CD4-positive, alpha-beta T cell treated with Interferon alpha-2 for 1 hour (primary cell): ENCODE measurements around the gene EIF5A.
"Not testable (repeated sequence)": the region's sequence is repeated elsewhere in the genome, so short reads cannot be mapped to it uniquely, and the experiment has no call there.

ENCODE experiments used
- DNase-seq, 2 donors: peaks; one replicate each; pipeline ENCODE4 v3.0.0-alpha.2; 2020 to 2022

The EIF5A gene

DNA sequence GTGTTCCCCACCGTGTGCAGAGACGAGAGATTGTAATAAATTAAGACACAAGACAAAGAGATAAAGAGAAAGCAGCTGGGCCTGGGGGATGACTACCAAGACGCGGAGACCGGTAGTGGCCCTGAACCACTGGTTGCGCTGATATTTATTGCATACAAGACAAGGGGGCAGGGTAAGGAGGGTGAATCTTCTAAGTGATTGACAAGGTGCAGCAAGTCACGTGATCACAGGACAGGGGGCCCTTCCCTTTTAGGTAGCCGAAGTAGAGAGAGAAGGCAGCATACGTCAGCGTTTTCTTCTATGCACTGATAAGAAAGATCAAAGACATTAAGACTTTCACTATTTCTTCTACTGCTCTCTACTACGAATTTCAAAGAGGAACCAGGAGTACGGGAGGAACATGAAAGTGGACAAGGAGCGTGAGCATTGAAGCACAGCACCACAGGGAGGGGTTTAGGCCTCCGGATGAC, 25.2 kb downstream of the EIF5A start:
- peak; percentile 43 to 72 for DNase-seq

DNA sequence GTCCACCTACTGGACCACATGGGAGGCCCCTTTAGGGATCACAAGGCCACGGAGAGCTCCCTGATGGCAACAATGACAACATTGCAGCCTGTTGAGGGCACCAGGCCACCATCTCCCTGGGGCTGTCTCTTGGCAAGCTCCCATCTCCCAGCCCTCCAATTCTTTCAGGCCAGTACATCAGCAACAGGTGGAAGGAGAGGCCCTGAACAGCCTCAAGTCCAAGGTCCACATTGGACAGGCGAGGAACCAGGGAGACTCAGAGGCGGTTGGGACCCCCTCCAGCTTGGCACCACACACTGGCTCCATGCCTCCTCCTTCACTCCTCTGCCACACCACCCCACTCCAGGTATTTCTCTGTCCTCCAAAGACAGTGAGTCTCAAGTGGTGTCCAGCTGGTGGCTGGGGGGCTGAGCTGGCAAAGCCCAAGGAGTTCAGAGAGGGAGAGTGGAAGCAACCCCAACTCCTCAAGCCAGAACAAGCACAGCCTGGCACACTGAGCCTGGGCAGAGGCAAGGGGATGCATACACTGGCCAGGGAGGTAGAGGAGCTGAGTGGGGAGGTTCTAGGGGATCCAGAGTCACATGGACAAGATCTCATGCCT, 27.6 kb downstream of the EIF5A start:
- no peak for DNase-seq

DNA sequence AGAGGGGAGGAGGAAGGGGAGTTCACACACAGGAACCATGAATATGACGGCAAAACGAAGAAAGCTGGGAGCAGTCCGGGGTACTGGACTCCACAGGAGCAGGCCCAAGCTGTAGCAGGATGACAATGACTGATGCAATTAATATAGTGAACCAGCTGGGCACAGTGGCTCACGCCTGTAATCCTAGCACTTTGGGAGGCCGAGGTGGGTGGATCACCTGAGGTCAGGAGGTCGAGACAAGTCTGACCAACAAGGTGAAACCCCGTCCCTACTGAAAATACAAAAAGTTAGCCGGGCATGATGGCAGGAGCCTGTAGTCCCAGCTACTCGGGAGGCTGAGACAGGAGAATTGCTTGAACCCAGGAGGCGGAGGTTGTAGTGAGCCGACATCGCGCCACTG, 28.3 kb downstream of the EIF5A start:
- not testable (repeated sequence) for DNase-seq

DNA sequence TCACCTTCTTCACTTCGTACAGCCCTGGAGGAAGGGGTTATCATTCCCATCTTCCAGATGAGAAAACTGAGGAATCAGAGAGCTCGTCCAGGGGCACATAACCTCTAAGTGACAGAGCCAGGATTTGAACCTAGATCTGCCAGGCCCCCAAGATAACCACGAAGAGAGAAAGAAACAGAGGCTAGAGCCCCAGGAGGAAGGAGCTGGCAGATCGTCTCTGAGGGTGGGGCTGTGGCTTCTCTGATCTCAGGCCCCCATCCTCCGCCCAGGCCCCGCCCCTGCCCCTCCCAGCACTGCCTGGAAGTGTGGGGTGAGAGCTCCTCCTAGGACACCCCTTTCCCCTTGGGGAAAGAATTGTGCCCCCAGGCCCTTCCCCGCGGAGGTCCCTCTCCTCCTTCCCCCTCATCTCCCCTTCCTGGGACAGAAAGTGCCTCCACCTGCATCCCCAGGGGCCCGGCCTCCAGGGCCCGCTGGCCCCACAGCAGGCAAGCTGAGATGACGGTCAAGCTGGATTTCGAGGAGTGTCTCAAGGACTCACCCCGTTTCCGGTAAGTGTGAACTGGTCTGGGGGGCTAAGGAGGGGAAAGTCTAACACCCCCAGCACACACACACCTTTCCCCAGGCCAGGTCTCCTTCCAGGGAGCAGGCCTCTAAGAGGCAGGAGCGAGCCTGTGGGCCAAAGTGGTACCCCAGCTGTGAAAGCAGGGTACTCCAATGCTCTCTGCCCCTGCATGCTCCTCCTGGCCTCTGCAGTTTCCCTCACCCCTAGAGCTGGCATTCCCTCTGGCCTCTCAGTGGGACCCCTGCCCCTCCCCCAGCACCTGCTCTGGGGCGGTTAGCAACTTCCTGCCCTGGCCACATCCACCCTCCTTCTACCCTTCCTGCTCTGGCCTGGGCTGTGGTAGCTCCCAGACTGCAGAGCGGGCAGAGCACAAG, 29.1 kb downstream of the EIF5A start, which contains the start of gene ACAP1:
ACAP1 (plus strand) TSS at position 290 of the 936 bp plus-strand sequence; CDS start at position 496, 206 bp downstream.
- DNase-seq: peak; percentile 82 to 89

DNA sequence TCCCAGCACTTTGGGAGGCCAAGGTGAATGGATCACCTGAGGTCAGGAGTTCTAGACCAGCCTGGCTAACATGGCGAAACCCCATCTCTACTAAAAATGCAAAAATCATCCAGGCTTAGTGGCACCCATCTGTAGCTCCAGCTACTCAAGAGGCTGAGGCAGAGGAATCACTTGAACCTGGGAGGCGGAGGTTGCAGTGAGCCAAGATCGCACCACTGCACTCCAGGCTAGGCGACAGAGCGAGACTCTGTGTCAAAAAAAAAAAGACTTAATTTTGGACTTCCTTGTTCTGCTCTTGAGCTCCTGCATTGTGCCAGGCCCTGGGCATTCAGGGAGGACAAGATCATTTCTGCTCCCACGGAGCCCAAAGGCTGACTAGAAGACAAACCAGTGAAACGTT, 30.2 kb downstream of the EIF5A start:
- not testable (repeated sequence) for DNase-seq

DNA sequence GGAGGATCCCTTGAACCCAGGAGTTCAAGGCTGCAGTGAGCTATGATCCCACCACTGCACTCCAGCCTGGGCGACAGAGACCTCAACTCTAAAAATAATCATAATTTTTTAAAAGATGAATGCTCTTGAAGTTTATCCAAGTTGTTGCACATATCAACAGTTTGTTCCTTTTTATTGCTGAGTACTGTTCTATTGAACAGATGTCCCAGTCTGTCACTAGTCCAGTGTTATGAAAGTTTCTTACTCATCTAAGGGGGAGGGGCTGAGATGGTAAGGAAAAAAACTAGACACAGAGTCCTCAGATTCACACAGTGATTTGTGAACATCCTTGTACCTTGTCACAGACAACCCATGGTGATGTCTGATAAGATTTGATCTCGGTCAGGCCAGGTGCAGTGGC, 32.8 kb downstream of the EIF5A start:
- DNase-seq: no peak

DNA sequence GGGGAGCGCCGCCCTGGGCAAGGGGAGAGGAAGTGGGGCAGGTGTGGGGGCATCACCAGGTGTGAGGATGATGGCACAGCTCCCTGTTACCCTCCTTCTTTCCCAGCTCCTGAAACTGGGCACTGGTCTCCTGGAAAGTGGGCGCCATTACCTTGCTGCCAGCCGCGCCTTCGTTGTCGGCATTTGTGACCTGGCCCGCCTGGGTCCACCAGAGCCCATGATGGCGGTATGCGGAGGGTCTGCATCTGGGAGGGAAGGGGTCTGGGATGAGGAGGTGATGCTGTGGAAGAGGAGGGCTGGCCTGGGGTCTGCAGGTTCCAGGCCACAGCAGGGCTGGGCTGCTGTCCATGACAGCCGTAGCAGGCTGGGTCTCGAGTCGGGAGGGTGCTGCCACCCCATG, 34.4 kb downstream of the EIF5A start:
- no peak for DNase-seq

DNA sequence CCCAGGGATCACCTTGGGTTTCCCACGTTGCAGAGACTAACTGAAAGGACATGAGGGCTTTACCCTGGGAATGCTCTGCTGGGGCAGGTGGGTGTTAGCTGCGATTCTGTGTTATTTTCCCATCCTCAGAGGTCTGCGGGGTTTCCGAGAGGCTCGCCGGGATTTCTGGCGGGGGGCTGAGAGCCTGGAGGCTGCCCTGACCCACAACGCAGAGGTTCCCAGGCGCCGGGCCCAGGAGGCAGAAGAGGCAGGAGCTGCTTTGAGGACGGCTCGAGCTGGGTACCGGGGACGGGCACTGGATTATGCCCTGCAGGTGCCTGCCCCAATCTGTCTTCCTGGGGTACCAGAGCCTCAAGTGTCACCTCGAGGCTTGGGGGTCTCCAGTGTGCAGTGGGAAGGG, 35.8 kb downstream of the EIF5A start:
- DNase-seq: no peak

DNA sequence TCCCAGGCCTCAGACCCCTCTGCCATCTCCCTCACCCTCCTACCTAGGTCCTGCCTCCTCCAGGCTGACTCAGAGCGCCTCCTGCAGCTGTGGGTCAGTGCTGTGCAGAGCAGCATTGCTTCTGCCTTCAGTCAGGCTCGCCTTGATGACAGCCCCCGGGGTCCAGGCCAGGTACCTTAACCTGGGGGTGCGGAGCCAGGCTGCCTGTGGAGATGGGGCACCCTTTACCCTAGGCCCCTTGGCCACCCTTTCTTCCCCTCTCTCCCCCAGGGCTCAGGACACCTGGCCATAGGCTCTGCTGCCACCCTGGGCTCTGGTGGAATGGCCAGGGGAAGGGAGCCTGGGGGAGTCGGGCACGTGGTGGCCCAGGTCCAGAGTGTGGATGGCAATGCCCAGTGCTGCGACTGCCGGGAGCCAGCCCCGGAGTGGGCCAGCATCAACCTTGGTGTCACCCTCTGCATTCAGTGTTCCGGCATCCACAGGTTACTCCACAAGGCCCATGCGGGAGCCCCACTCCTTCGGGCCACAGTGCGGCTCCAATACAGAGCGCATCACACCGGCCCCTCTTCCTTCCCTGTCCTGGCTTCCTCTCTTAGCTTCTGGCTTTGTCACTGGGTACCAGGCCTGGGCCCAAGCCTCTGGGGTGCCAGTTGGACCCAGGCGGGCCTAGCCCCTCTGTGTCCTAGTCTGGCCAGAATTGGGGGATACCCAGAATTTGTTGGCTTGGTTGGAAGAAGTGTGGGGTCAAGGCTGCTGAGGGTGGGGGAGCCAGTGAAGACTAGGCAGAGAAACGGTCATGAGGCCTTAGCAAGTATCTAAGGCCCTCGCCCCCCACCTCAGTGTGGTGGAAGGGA, 39.6 kb downstream of the EIF5A start:
- no peak for DNase-seq

DNA sequence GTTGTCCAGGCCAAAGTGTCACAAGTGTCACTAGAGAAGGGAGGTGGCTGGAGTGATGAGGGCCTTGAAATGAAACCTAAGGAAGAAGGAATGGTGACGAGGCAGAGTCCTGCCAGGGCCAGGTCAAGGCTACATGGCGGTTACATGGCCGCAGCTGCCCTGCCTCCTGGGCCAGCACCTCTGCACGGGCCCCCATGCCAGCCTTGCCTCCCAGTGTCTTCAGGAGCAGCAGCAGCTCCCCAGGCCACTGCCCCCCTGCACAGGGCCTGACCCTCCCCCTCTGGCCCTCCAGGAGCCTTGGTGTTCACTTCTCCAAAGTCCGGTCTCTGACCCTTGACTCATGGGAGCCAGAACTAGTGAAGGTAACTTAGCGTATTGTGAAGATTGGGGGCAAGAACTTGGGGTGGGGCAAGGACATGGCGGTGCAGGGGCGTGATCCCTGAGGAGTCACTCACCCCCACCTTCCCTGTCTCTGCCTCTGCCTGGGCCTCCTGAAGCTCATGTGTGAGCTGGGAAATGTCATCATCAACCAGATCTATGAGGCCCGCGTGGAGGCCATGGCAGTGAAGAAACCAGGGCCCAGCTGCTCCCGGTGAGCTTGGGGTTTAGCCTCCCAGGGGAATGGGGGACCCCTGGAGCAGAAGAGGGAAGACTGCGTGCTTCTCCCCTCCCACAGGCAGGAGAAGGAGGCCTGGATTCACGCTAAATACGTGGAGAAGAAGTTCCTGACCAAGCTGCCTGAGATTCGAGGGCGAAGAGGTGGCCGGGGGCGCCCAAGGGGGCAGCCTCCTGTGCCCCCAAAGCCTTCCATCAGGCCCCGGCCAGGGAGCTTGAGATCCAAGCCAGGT, 40.4 kb downstream of the EIF5A start:
- DNase-seq: no peak

DNA sequence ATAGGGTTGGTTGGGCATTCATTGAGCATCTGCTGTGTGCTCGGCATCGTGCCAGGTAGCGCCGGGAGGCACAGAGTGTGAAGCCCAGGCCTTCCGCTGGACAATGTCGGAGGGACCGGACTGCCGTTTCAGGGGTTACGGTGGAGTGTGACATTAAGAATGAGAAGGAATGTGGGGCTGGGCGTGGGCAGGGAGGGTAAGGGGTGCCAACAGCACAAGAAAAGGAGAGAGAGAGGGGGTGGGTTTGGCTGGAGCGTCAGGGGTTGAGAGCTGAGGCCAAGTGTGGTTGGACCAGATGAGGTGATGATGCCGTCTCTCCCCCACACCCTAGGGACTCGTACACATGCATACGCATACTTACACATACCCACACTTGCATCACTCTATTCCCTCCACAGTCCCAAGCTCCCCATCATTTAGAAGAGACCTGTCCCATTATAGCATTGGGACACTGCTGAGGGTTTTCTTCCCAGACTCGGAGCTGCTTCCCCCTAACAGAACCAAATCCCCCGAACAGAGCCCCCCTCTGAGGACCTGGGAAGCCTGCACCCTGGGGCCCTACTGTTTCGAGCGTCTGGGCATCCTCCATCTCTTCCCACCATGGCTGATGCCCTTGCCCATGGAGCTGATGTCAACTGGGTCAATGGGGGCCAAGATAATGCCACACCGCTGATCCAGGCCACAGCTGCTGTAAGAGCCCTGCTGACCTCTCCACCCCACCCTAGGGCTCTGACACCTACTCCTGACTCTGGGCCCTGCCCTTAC, 41.2 kb downstream of the EIF5A start:
- no peak for DNase-seq

DNA sequence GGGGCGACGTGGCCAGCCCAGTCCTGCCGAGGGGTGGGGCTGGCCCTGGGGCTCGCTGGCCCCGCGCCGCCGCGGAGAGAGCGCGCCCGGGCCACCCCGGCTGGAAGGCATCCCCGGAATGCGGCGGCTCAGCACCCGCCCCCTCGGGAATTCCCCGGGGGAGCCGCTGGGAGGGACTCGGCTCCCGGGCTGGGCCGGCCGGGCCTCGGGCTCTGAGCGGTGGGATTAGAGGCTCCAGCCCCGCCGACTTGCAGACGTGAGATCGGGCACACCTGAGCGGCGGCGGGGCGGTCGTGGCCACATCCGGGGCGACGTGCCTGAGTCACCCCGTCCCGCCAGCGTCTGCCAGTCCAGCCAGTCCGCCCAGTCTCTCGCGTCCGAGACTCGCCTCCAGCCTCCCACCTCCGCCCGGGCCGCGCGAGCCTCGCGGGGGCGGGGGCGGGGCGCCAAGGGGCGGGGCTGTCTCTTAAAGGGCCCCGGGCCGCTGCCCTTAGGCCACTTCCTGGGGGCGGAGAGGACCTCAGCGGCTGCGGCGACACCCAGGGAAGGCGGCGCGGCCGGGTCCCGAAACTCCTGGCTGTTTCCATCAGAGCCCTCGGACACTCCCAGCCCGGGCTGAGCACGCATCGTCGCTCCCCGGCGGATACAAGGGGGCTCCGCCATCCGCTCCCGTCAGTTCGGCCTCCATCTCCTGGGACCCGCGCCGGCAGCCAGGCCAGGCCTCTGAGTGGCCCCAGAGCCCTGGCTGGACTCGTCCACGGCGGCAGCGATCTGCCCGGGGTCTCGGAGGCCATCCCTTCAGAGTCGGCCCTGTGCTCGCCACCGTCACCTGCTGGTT, 44.5 kb downstream of the EIF5A start, which contains the start of gene KCTD11:
KCTD11 (plus strand) TSS at position 498 of the 838 bp plus-strand sequence.
- peak; percentile 74 to 83 for DNase-seq

DNA sequence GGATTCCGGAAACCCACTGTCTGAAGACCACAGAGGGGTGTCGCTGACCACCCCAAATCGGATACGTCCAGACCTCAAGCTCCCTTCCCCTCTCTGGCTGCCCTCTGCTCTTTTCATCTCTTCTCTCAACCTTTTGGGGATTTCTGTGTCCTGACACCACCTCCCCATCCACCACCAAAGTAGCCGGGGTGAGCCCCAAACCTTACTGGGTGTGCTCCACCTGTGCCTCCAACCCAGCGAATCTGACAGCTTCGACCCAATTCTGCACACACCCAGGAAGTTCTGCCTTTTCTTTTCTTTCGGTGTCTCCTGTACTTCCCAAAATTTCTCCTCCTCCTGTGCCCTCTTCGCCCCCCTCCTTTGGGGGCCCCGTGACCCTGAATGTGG, 45.1 kb downstream of the EIF5A start:
- peak in 1 of 2 donors; percentile 25 for DNase-seq

DNA sequence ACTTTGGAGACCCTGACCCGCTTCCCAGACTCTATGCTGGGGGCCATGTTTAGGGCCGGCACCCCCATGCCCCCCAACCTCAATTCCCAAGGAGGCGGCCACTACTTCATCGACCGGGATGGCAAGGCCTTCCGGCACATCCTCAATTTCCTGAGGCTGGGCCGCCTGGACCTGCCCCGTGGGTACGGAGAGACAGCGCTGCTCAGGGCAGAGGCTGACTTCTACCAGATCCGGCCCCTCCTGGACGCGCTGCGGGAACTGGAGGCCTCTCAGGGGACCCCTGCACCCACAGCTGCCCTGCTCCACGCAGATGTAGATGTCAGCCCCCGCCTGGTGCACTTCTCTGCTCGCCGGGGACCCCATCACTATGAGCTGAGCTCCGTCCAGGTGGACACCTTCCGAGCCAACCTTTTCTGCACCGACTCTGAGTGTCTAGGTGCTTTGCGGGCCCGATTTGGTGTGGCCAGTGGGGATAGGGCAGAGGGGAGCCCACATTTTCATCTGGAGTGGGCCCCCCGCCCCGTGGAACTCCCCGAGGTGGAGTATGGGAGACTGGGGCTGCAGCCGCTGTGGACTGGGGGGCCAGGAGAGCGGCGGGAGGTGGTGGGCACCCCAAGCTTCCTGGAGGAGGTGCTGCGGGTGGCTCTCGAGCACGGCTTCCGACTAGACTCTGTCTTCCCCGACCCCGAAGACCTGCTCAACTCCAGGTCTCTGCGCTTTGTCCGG, 45.6 kb downstream of the EIF5A start:
- no peak for DNase-seq

DNA sequence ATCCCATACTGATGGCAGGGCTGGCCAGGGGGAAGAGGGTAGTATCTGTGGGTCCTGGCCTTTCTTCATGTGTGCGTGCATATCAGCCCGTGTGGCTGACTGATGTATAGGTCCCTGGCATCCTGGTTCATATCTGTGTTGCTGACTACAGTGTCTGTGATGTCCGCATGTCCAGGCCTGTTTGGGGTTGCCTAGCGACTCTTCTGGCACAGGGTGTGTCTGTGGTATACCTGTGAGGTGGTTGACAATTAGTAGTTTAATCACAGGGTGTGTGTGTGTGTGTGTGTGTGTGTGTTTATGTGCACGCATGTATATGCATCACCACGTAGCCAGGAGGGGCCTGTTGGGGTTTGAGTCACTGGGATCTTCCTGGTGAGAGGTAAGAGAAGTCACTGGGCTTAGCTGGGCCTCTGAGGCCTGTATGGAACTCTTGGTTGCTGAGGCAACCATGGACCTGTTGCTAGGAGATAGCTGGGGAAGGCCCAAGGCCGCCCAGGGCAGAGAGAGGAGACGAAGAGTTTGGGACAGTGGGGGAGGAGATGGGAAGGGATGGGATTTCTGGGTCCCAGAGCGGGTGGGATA, 46.9 kb downstream of the EIF5A start:
- DNase-seq: peak in 1 of 2 donors; percentile 25

DNA sequence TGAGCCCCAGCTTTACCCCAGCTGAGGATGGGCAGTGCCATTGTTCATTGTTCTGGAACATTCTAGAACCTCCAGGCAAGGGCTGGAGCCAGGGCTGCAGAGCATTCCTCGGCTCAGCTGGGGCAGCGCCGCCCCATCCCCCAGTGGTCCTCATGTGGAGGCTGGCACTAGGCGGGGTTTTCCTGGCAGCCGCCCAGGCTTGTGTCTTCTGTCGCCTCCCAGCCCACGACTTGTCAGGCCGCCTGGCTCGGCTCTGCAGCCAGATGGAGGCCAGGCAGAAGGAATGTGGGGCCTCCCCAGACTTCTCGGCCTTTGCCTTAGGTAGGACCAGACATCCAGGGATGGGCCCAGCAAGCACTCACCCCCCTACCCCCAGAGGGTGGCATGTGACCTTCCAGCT, 47.6 kb downstream of the EIF5A start, which contains the start of gene TMEM95:
TMEM95 (plus strand) TSS at position 104 of the 400 bp plus-strand sequence; CDS start at position 153, 49 bp downstream.
- DNase-seq: no peak

DNA sequence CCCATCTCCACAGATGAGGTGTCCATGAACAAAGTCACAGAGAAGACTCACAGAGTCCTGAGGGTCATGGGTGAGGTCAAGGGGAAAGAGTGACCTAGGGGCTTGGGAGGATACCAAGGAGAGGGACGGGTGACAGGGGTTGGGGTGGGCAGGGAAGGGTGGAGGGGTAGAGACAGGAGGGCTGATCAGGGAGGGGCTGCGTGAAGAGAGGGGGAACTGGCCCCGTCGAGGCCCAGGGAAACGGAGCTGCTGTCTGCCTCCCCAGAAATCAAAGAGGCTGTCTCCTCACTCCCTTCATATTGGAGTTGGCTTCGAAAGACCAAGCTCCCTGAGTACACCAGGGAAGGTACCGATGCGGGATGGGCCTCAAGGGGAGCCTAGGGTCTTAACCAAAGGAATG, 48.1 kb downstream of the EIF5A start:
- DNase-seq: no peak

DNA sequence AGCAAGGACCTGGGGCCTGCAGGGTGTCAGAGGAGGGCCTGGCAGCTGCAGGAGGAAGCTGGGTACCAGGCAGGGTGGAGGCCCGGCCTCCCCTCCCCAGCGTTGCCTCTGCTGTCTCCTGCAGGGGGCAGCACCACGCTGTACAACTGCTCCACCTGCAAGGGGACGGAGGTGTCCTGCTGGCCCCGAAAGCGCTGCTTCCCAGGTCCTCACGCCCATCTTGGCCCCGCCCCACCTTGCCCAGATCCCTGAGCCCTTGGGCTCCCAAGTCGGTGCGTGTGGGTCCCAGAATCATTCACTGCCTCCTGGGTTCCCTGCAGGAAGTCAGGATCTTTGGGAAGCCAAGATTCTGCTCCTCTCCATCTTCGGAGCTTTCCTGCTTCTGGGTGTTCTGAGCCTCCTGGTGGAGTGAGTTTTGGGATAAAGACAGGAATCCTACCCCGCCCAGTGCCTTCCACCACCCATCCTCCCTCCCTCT, 48.7 kb downstream of the EIF5A start:
- DNase-seq: peak; percentile 84 to 89

DNA sequence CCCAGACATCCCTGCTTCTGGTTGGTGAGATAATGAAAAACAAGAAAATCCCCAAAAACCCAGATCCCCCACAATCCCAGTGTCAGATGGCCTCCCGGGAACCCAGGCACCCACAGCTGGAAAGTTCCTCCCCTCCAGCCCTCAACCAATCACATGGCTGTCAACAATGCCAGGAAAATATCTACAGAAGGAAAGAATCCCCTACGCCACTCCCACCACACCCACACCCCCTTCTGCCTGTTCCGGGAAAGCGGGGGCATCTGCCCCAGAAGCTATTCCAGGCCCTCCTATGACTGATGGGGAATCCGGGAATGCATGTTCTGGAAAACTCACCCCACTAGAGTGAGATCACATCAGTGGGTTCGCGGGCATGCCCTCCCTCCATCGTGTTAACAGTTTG, 49.3 kb downstream of the EIF5A start:
- DNase-seq: no peak
